ENCODE measurements around the gene ARL15. TPM values are rescaled to one million over a fixed set of nuclear protein-coding genes. Genes with fewer than 3 reads are reported as not detected.

The ARL15 gene
- total RNA-seq, 1 donor from 2014 or later: 30.8 TPM

DNA sequence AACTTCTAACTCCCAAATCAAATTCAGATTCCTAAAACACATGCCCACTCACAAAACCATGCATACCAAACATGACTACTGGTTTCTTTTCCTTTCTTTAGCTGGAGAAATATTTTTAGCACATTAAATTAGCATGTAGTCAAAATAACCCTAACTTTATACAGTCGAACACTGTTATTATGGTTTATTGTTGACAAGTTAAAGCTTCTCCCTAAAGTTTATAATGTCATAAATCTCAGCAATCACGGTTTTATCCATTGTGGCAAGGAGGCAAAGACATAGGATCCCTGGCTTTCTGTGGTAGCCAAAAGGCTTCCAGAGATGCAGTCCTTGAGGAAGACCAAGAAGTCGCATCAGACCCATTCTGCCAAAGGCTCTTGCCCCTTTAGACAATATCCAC lies 27.5 kb downstream of the ARL15 start:
- no peak overlapping the region for H3K4me3 ChIP-seq
- ATAC-seq (no peak), DNase-seq (no peak)
- H3K9me3 ChIP-seq: no peaks in the 10 kb centered on the region
- H3K27ac ChIP-seq: no peak overlapping the region
- H3K36me3 ChIP-seq: no peaks in the 10 kb centered on the region
- peaks cover 6% of the 10 kb centered on the region for H3K4me1 ChIP-seq
- H3K27me3 ChIP-seq (ENCODE audit: low read depth): no peaks in the 10 kb centered on the region
- intact Hi-C loops (cut with DNase I): no loop called here
- TF ChIP-seq, protein P1, sequence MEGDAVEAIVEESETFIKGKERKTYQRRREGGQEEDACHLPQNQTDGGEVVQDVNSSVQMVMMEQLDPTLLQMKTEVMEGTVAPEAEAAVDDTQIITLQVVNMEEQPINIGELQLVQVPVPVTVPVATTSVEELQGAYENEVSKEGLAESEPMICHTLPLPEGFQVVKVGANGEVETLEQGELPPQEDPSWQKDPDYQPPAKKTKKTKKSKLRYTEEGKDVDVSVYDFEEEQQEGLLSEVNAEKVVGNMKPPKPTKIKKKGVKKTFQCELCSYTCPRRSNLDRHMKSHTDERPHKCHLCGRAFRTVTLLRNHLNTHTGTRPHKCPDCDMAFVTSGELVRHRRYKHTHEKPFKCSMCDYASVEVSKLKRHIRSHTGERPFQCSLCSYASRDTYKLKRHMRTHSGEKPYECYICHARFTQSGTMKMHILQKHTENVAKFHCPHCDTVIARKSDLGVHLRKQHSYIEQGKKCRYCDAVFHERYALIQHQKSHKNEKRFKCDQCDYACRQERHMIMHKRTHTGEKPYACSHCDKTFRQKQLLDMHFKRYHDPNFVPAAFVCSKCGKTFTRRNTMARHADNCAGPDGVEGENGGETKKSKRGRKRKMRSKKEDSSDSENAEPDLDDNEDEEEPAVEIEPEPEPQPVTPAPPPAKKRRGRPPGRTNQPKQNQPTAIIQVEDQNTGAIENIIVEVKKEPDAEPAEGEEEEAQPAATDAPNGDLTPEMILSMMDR (IDR thresholded peaks at IDR 0.05): no peak

DNA sequence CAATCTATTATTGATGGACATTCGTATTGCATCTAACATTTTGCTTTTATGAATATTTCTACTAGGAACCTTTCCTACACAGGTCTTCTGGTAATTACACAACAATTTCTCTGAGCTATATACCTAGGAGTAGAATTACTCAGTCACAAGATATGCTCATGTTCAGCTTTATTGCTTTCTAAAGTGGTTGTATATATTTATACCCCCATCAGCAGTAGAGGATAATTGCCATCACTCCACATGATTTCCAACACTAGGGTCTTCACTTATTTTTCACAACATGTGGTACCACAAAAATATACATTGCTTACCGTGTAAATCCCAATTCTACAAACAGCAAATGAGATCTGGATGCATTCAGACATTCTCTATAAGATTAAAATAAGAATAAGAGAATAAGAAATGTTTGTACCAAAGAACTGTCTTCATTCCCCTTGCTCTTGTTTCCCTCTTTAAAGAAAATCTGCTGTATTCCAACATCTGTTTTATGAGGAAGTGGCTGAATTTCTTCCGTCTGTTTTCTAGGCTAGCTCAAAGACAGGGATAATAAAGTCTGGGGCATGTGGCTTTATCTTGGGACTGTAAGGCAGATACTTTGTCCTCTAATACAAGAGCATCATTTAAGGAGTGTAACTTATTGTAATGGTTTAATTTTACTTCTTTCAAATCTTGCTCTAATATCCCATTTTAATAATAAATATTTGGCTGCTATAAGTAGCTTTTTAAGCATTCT lies 28.2 kb downstream of the ARL15 start:
- H3K4me3 ChIP-seq: no peak overlapping the region
- ATAC-seq (no peak), DNase-seq (no peak)
- TF ChIP-seq, protein P1 (IDR thresholded peaks at IDR 0.05): no peak
- no peaks in the 10 kb centered on the region for H3K36me3 ChIP-seq
- H3K27ac ChIP-seq: no peak overlapping the region
- H3K4me1 ChIP-seq: peaks cover 6% of the 10 kb centered on the region
- intact Hi-C loops (cut with DNase I): no loop called here
- H3K27me3 ChIP-seq (ENCODE audit: low read depth): no peaks in the 10 kb centered on the region
- no peaks in the 10 kb centered on the region for H3K9me3 ChIP-seq

DNA sequence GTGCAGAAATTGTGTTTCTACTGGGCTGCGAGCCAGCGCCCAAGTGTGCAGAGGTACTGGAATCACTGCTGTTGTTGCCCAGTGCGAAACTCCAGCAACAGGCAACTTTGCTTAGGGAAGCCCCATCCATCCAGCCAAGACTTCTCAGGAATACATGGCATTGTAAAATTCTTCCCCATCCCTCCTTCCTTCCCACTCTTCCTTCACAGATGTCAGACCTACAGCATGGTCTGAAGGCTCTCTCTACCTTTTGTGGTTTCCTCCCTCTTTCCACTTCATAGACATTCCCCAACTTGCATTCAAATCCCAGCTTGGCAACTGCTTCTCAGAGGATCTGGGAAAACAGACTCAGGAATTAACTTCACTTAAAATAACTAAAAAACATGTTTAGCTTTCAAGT lies 30.4 kb downstream of the ARL15 start:
- Histone ChIP-seq H3K4me3 (no peak overlapping the region), H3K27me3 (ENCODE audit: low read depth) (no peaks in the 10 kb centered on the region), H3K4me1 (no peaks in the 10 kb centered on the region), H3K36me3 (no peaks in the 10 kb centered on the region), H3K9me3 (no peaks in the 10 kb centered on the region), H3K27ac (no peak overlapping the region)
- no peak for DNase-seq
- intact Hi-C loops (cut with DNase I): no loop called here
- ATAC-seq: no peak
- TF ChIP-seq, protein P1 (IDR thresholded peaks at IDR 0.05): no peak

DNA sequence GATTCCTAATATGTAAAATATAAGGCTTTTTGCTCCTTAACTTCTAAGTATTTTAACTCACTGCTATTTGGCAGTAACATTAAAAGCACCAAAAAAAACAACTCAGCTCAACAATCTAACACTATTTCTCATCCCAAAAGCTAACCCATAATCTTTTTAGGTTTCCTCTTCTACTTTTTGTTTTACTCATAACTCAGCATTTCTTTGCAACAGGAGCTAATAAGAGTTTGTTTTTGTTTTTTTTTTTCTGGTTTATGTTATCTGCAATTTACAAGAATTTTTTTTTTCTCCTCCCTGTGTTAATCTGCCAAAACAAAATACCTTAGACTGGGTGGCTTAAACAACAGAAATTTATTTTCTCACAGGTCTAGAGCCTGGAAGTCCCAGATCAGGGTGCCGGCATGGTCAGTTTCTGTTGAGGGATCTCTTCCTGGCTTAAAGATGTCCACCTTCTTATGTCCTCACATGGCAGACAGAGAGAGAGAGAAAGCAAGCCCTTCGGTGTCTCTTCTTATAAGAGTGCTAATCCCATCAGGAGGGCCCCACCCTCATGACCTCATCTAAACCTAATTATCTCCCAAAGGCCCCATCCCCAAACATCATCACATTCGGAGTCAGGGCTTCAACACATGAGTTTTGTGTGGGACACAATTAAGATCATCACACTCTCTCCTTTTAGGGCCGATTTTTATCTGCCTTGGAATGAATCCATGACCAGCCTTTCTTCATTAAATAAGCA lies 31.2 kb downstream of the ARL15 start:
- Histone ChIP-seq H3K9me3 (no peaks in the 10 kb centered on the region), H3K4me3 (no peak overlapping the region), H3K4me1 (no peaks in the 10 kb centered on the region), H3K27ac (no peak overlapping the region), H3K36me3 (no peaks in the 10 kb centered on the region), H3K27me3 (ENCODE audit: low read depth) (no peaks in the 10 kb centered on the region)
- DNase-seq (no peak), ATAC-seq (no peak)
- intact Hi-C loops (cut with DNase I): no loop called here
- TF ChIP-seq, protein P1 (IDR thresholded peaks at IDR 0.05): no peak

DNA sequence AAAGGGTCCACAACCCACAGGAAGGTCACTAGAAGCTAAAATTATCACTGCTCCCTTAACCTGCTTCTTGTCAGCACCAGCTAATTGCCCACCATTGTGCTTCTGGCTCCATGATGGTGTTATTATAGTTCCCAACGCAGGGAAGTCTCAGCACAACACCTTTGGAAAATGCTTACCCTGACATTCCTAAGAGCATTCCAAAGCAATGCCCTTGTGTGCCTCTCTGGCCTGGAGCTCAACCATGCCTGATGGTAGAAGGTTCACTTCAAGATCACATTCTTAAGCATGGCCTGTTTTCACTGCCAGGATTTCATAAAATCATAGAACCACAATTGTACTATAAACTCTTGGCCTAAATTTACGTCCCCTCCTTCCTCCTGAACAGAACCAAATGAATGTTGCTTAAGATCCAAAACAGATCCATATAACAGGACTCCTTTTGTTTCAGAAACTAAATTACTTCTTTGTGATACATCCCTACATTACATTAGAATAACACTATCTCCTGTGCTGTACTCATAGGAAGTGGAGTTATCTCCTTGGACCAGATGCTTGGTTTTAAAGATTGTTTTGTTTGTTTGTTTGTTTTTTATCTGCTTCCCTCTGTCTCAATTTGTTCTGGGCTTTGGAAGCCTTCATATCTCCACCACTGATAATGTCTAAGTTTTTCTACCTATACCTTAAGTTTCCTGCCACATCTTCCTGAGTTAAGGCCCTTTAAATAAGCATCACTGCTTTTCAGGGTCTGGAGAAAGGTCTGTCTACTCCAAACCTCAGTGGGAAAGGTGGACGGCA lies 32.1 kb downstream of the ARL15 start:
- ATAC-seq: no peak
- H3K27ac ChIP-seq: no peak overlapping the region
- no peak overlapping the region for H3K4me3 ChIP-seq
- H3K4me1 ChIP-seq: no peaks in the 10 kb centered on the region
- TF ChIP-seq, protein P1 (IDR thresholded peaks at IDR 0.05): no peak
- no peaks in the 10 kb centered on the region for H3K9me3 ChIP-seq
- H3K36me3 ChIP-seq: no peaks in the 10 kb centered on the region
- H3K27me3 ChIP-seq (ENCODE audit: low read depth): no peaks in the 10 kb centered on the region
- intact Hi-C loops (cut with DNase I): no loop called here
- DNase-seq: no peak
